Measurements from ENCODE around the gene INKA1. TPM values are rescaled to one million over a fixed set of nuclear protein-coding genes. Genes with fewer than 3 reads are reported as not detected.

The INKA1 gene
- polyA plus RNA-seq, 1 experiment, result 1.9 TPM

GRCh38 chr3:49761661-49762060 is 41.4 kb upstream of the INKA1 start:
- CTCF ChIA-PET, result no interaction called here
- DNase-seq (ENCODE audit: low read depth, low spot score), result no peak
- POLR2A ChIA-PET, result no interaction called here
- TF ChIP-seq CTCF (IDR thresholded peaks at IDR 0.05; ENCODE audit: low read depth, low read length), result no peak
- Histone ChIP-seq H3K9me3 (ENCODE audit: control insufficient read depth, insufficient read depth, low read length) (no peaks in the 10 kb centered on the region), H3K27me3 (ENCODE audit: control insufficient read depth, insufficient read depth, low read length) (no peaks in the 10 kb centered on the region), H3K27ac (ENCODE audit: low read depth, low read length) (no peak overlapping the region), H3K4me3 (ENCODE audit: low read depth, low read length) (no peak overlapping the region)

GRCh38 chr3:49763981-49764380 is 39.1 kb upstream of the INKA1 start:
- POLR2A ChIA-PET, result no interaction called here

GRCh38 chr3:49769286-49769915 is 33.7 kb upstream of the INKA1 start:
- no peak for TF ChIP-seq CTCF (IDR thresholded peaks at IDR 0.05; ENCODE audit: low read depth, low read length)
- CTCF ChIA-PET, result interaction anchor here (0.5 to 1.6 kb wide), 3 partner anchors 20 to 69 kb away, joined by 3 to 8 read pairs (median 4); partner anchors contain the start of gene INKA1
- Histone ChIP-seq H3K9me3 (ENCODE audit: control insufficient read depth, insufficient read depth, low read length) (no peaks in the 10 kb centered on the region), H3K27ac (ENCODE audit: low read depth, low read length) (no peak overlapping the region), H3K27me3 (ENCODE audit: control insufficient read depth, insufficient read depth, low read length) (no peaks in the 10 kb centered on the region), H3K4me3 (ENCODE audit: low read depth, low read length) (no peak overlapping the region)
- no peak for DNase-seq (ENCODE audit: low read depth, low spot score)
- POLR2A ChIA-PET, result interaction anchor here (0.7 kb wide), 1 partner anchor 17 kb away, joined by 3 read pairs; the partner anchor contains the start of gene IP6K1

More at GRCh38 chr3:49763981-49764380, 39.1 kb upstream of the INKA1 start:
- CTCF ChIA-PET, result no interaction called here
- Histone ChIP-seq H3K4me3 (ENCODE audit: low read depth, low read length) (no peak overlapping the region), H3K9me3 (ENCODE audit: control insufficient read depth, insufficient read depth, low read length) (no peaks in the 10 kb centered on the region), H3K27ac (ENCODE audit: low read depth, low read length) (no peak overlapping the region), H3K27me3 (ENCODE audit: control insufficient read depth, insufficient read depth, low read length) (no peaks in the 10 kb centered on the region)
- no peak for TF ChIP-seq CTCF (IDR thresholded peaks at IDR 0.05; ENCODE audit: low read depth, low read length)
- DNase-seq (ENCODE audit: low read depth, low spot score), result no peak

- TF ChIP-seq CTCF (IDR thresholded peaks at IDR 0.05; ENCODE audit: low read depth, low read length), result no peak
- H3K27ac ChIP-seq (ENCODE audit: low read depth, low read length), result no peak overlapping the region
- CTCF ChIA-PET, result interaction anchor here (1.1 to 1.6 kb wide), 2 partner anchors 33 to 68 kb away, joined by 3 to 4 read pairs; partner anchors contain the start of gene INKA1
- no peak for DNase-seq (ENCODE audit: low read depth, low spot score)
- no peak overlapping the region for H3K4me3 ChIP-seq (ENCODE audit: low read depth, low read length)
- no peaks in the 10 kb centered on the region for H3K9me3 ChIP-seq (ENCODE audit: control insufficient read depth, insufficient read depth, low read length)
- no peaks in the 10 kb centered on the region for H3K27me3 ChIP-seq (ENCODE audit: control insufficient read depth, insufficient read depth, low read length)
- POLR2A ChIA-PET, result interaction anchor here (0.7 kb wide), 1 partner anchor 16 kb away, joined by 3 read pairs; the partner anchor contains the start of gene IP6K1
These were observed 33.1 kb upstream of the INKA1 start for GRCh38 chr3:49769926-49770325.

- no peak for DNase-seq (ENCODE audit: low read depth, low spot score)
- Histone ChIP-seq H3K27me3 (ENCODE audit: control insufficient read depth, insufficient read depth, low read length) (no peaks in the 10 kb centered on the region), H3K27ac (ENCODE audit: low read depth, low read length) (no peak overlapping the region), H3K9me3 (ENCODE audit: control insufficient read depth, insufficient read depth, low read length) (no peaks in the 10 kb centered on the region), H3K4me3 (ENCODE audit: low read depth, low read length) (no peak overlapping the region)
- TF ChIP-seq CTCF (IDR thresholded peaks at IDR 0.05; ENCODE audit: low read depth, low read length), result no peak
- CTCF ChIA-PET, result interaction anchor here (1.0 to 1.4 kb wide), 2 partner anchors 31 to 232 kb away, joined by 3 to 8 read pairs; partner anchors contain the start of gene INKA1
- POLR2A ChIA-PET, result no interaction called here
These were observed 31.6 kb upstream of the INKA1 start for GRCh38 chr3:49771340-49771938.
